HL-60 (cell line): ENCODE results near the gene CA4.
"Not testable (repeated sequence)": the region's sequence is repeated elsewhere in the genome, so short reads cannot be mapped to it uniquely, and the experiment has no call there.

Experiments used
- CTCF ChIP-seq: IDR thresholded peaks from one replicate; pipeline ENCODE4 v1.5.1; 2011; ENCODE audit warnings: low read length, control low read depth, inconsistent platforms; ENCODE audit not compliant: insufficient read depth
- GABPA ChIP-seq: IDR thresholded peaks from 2 replicates; pipeline ENCODE4 v1.6.1; 2012; ENCODE audit warnings: low read depth
- POLR2AphosphoS5 ChIP-seq: IDR thresholded peaks from 2 replicates; pipeline ENCODE4 v1.6.1; 2012; ENCODE audit warnings: low read depth
- REST ChIP-seq: IDR thresholded peaks from 2 replicates; pipeline ENCODE4 v1.6.1; 2012; ENCODE audit warnings: low read depth; ENCODE audit not compliant: insufficient replicate concordance
- SPI1 ChIP-seq: IDR thresholded peaks from 2 replicates; pipeline ENCODE4 v1.6.1; 2012; ENCODE audit warnings: low read depth, mild to moderate bottlenecking, borderline replicate concordance

DNA sequence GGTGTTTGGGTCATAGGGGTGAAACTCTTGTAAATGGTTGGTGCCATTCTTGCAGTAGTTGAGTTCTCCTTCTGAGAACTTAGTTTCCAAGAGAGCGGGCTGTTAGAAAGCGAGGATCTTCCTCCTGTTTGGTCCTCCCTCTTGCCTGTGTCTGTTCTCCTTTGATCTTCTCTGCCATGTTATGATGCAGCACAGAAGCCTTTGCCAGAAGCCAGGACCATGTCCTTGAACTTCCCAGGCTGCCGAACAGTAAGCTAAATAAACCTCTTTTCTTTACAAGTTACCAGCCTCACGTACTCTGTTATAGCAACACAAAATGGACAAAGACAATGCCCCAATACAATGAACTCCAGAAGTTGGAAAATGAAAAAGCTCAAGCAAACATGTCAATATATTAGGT, 40.3 kb downstream of the CA4 start:
- TF ChIP-seq CTCF, GABPA, POLR2AphosphoS5, SPI1, REST: not testable (repeated sequence)
